ENCODE measurements around the gene COLEC12.
"Not testable (repeated sequence)": the region's sequence is repeated elsewhere in the genome, so short reads cannot be mapped to it uniquely, and the experiment has no call there.

GRCh38 chr18:405006-405405, 95.5 kb downstream of the COLEC12 start:
- TF ChIP-seq ZBTB33 (IDR thresholded peaks at IDR 0.05; ENCODE audit: extremely low read depth, insufficient replicate concordance, low read length); CTCF (IDR thresholded peaks at IDR 0.05 in 2 of 3, conservative IDR thresholded peaks at IDR 0.05 in 1 of 3; ENCODE audit: borderline replicate concordance in 1 of 3, insufficient read depth in 1 of 3, low read depth in 2 of 3, low read length in 2 of 3); POLR2A (IDR thresholded peaks at IDR 0.05; ENCODE audit: borderline replicate concordance, extremely low read depth, insufficient read depth, insufficient read length); MAX (IDR thresholded peaks at IDR 0.05); JUND (IDR thresholded peaks at IDR 0.05); SP1 (IDR thresholded peaks at IDR 0.05; ENCODE audit: low read depth); POLR2AphosphoS5 (IDR thresholded peaks at IDR 0.05; ENCODE audit: low read depth, low read length); CEBPB (IDR thresholded peaks at IDR 0.05; ENCODE audit: low read depth); CBX3 (IDR thresholded peaks at IDR 0.05; ENCODE audit: low read depth); EGR1 (IDR thresholded peaks at IDR 0.05; ENCODE audit: low read depth); TCF7L2 (IDR thresholded peaks at IDR 0.05; ENCODE audit: borderline replicate concordance, extremely low read depth, insufficient read depth, insufficient read length); ZFX (IDR thresholded peaks at IDR 0.05); EZH2 (IDR thresholded peaks at IDR 0.05); RAD21 (IDR thresholded peaks at IDR 0.05; ENCODE audit: low read depth): not testable (repeated sequence)

All from HCT116 (cell line).